C4-2B (cell line): Measurements from ENCODE around the gene PIGA.

Experiments used
- H3K27ac ChIP-seq: fragments of 450-650 bp; 2 replicates; pipeline ENCODE4 v1.5.1; 2017
- CTCF ChIP-seq: fragments of 450-650 bp; conservative IDR thresholded peaks from 2 replicates; pipeline ENCODE4 v1.5.1; 2017; ENCODE audit warnings: mild to moderate bottlenecking
- ZFX ChIP-seq: fragments of 450-650 bp; IDR thresholded peaks from 2 replicates; pipeline ENCODE4 v1.6.1; 2017

The PIGA gene

GRCh38 chrX:15358533-15358932 is 23.2 kb upstream of the PIGA start:
- no peak for TF ChIP-seq CTCF
- no peak for TF ChIP-seq ZFX

GRCh38 chrX:15356444-15356843 is 21.1 kb upstream of the PIGA start:
- H3K27ac ChIP-seq = no peak overlapping the region
- TF ChIP-seq ZFX (no peak), CTCF (no peak)

More at GRCh38 chrX:15358533-15358932, 23.2 kb upstream of the PIGA start:
- no peak overlapping the region for H3K27ac ChIP-seq

- no peak overlapping the region for H3K27ac ChIP-seq
- no peak for TF ChIP-seq CTCF
- TF ChIP-seq ZFX = no peak
Measured at GRCh38 chrX:15350329-15350996, 15.1 kb upstream of the PIGA start.

GRCh38 chrX:15349046-15349445 is 13.7 kb upstream of the PIGA start:
- no peak for TF ChIP-seq ZFX
- peak; percentile 69 for TF ChIP-seq CTCF

GRCh38 chrX:15345976-15346375 is 10.7 kb upstream of the PIGA start:
- TF ChIP-seq CTCF (no peak), ZFX (no peak)

More at GRCh38 chrX:15349046-15349445, 13.7 kb upstream of the PIGA start:
- no peak overlapping the region for H3K27ac ChIP-seq

GRCh38 chrX:15344106-15344505 is 8.8 kb upstream of the PIGA start:
- TF ChIP-seq ZFX (no peak), CTCF (no peak)
- no peak overlapping the region for H3K27ac ChIP-seq

More at GRCh38 chrX:15345976-15346375, 10.7 kb upstream of the PIGA start:
- no peak overlapping the region for H3K27ac ChIP-seq

- TF ChIP-seq CTCF = no peak
- no peak for TF ChIP-seq ZFX
Measured at GRCh38 chrX:15343075-15343476, 7.8 kb upstream of the PIGA start.

More at GRCh38 chrX:15343075-15343476, 7.8 kb upstream of the PIGA start:
- no peak overlapping the region for H3K27ac ChIP-seq
